Suprapubic skin (tissue), 4 donors: ENCODE measurements around the gene TOMM40L.

Experiments used
- POLR2A ChIP-seq, 2 donors: fragments of 450-650 bp; IDR thresholded peaks; one replicate each; pipeline ENCODE4 v1.6.1; 2017; ENCODE audit warnings: antibody characterized with exemption in 2 of 2, mild to moderate bottlenecking in 2 of 2, moderate library complexity in 2 of 2
- POLR2AphosphoS5 ChIP-seq, 3 donors: sonication (generic); formaldehyde crosslinking; IDR thresholded peaks; one replicate each; pipeline ENCODE4 v1.6.1; 2017; ENCODE audit warnings: antibody characterized with exemption in 3 of 3
- TF ChIP-seq, protein P1 (sequence below), 2 donors: fragments of 200-600 bp in 1 of 2; fragments of 450-650 bp in 1 of 2; sonication (generic) in 1 of 2; IDR thresholded peaks; one replicate each; pipeline ENCODE4 v1.5.1; 2016 to 2019; ENCODE audit warnings: antibody characterized with exemption in 2 of 2, mild to moderate bottlenecking in 1 of 2, moderate library complexity in 1 of 2

DNA sequence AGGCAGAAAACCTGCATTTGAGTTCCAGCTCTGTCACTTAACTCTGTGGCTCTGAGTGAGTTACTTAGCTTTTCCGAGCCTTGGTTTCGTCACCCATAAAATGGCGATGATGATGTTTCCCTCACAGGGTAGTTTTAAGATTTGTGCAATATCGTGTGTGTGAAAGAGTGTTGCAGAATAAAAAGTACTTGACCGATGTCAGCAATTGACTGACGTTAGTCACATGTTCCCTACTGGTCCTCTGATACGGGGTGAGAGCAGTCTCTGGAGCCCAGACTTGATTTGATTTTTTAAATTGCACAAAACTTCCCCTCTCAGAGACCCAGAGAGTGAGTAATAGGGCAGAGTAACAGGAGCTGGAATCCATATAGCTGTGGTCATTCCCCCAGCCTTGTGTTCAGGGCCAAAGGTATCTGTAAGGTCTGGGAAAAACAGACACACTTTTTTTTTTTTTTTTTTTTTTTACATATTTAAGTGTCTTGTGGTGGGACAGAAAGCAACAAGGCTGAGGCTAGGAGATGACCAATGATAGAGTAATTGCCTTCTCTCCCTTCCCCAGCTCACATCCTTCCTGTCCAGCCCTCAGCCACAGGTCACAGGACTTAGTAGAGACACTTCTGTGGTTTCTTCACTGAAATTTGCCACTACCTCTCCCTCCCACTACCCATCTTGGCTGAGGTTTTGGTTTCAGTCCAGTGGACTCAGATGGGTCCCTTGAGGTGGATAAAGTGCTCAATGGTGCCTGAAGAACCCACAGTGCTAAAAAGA, 8.7 kb upstream of the TOMM40L start:
- TF ChIP-seq, protein P1, sequence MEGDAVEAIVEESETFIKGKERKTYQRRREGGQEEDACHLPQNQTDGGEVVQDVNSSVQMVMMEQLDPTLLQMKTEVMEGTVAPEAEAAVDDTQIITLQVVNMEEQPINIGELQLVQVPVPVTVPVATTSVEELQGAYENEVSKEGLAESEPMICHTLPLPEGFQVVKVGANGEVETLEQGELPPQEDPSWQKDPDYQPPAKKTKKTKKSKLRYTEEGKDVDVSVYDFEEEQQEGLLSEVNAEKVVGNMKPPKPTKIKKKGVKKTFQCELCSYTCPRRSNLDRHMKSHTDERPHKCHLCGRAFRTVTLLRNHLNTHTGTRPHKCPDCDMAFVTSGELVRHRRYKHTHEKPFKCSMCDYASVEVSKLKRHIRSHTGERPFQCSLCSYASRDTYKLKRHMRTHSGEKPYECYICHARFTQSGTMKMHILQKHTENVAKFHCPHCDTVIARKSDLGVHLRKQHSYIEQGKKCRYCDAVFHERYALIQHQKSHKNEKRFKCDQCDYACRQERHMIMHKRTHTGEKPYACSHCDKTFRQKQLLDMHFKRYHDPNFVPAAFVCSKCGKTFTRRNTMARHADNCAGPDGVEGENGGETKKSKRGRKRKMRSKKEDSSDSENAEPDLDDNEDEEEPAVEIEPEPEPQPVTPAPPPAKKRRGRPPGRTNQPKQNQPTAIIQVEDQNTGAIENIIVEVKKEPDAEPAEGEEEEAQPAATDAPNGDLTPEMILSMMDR (IDR thresholded peaks at IDR 0.05), result no peak
- TF ChIP-seq POLR2AphosphoS5 (IDR thresholded peaks at IDR 0.05), result peak in 1 of 3 donors; percentile 56
- peak in 1 of 2 donors; percentile 19 for TF ChIP-seq POLR2A (IDR thresholded peaks at IDR 0.05)
